Measurements from ENCODE around the gene PLA2G3. TPM values are rescaled to one million over a fixed set of nuclear protein-coding genes. Genes with fewer than 3 reads are reported as not detected.

Gene PLA2G3
- total and polyA plus RNA-seq, 2 of the 13 experiments (the other 11 are each of a cell fraction or from before 2014, with no cell fraction given) = 0.12 to 0.42 TPM

GRCh38 chr22:31098632-31099110, 41.6 kb downstream of the PLA2G3 start:
- Histone ChIP-seq H4K20me1 (ENCODE audit: insufficient read depth, low read length) (no peaks in the 10 kb centered on the region), H3K4me2 (ENCODE audit: low read depth, low read length) (no peak overlapping the region), H3K9me3 (ENCODE audit: low read length) (no peaks in the 10 kb centered on the region), H3K4me3 (replicated peaks in 1 of 3; ENCODE audit: insufficient read depth in 1 of 3, low read depth in 2 of 3, low read length in 3 of 3) (no peak overlapping the region), H2AFZ (ENCODE audit: low read length) (no peak overlapping the region), H3K36me3 (replicated peaks in 1 of 2; ENCODE audit: control insufficient read depth in 1 of 2, insufficient read depth in 2 of 2, low read length in 2 of 2) (peaks cover 21 to 39% of the 10 kb centered on the region in 2 experiments; a peak in 4 of 5 replicates), H3K27me3 (ENCODE audit: control insufficient read depth in 1 of 2, insufficient read depth in 2 of 2, low read length in 2 of 2) (no peaks in the 10 kb centered on the region), H3K79me2 (ENCODE audit: insufficient read depth, low read length) (no peaks in the 10 kb centered on the region), H3K9ac (ENCODE audit: insufficient read depth, low read depth, low read length) (no peak overlapping the region), H3K4me1 (ENCODE audit: insufficient read depth, low read length) (peaks cover 19% of the 10 kb centered on the region), H3K27ac (ENCODE audit: extremely low read length, insufficient read depth, low read length) (no peak overlapping the region)
- DNase-seq (ENCODE audit: low spot score) (no peak), FAIRE-seq (no peak), ATAC-seq (no peak)
- in situ Hi-C loops (cut with HindIII; ENCODE audit: extremely low pct_ligation_motif_present, low pct_unique_long_range_greater_than_20kb) (no loop called here), intact Hi-C loops (cut with micrococcal nuclease; ENCODE audit: unreplicated experiment) (no loop called here)
- CTCF ChIA-PET (ENCODE audit: low intra/inter-chr PET ratio, low total read pairs) = no interaction called here
- WGBS (ENCODE audit: low lambda C conversion rate) = 95% methylated on average over 24 of the region's 36 CpGs
- no TSS peak for BruUV-seq (replicated peaks)
- TF ChIP-seq ZNF513 (CRISPR knock-in tag; conservative IDR thresholded peaks at IDR 0.05) = no peak
- no peak for TF ChIP-seq ARHGAP35 (CRISPR knock-in tag; IDR thresholded peaks at IDR 0.05; ENCODE audit: borderline replicate concordance)
- TF ChIP-seq, protein P1, sequence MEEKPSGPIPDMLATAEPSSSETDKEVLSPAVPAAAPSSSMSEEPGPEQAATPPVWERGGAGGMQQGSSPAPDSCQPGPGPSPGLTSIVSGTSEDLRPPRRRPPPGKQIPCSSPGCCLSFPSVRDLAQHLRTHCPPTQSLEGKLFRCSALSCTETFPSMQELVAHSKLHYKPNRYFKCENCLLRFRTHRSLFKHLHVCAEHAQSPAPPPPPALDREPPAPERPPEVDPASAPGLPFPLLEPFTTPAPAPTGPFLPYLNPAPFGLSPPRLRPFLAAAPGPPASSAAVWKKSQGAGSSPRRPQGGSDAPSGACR (CRISPR knock-in tag; IDR thresholded peaks at IDR 0.05) = no peak
- TF ChIP-seq ZNF468 (CRISPR knock-in tag; IDR thresholded peaks at IDR 0.05) = no peak
- TF ChIP-seq ZNF7 (CRISPR knock-in tag; IDR thresholded peaks at IDR 0.05) = no peak
- TF ChIP-seq ZMAT5 (CRISPR knock-in tag; IDR thresholded peaks at IDR 0.05; ENCODE audit: borderline replicate concordance, low read depth) = no peak
- no peak for TF ChIP-seq ZNF326 (CRISPR knock-in tag; IDR thresholded peaks at IDR 0.05; ENCODE audit: borderline replicate concordance)
- POLR2A ChIA-PET = interaction anchor here (0.7 kb wide), 1 partner anchor 450 kb away, joined by 4 read pairs; no protein-coding TSS in a partner anchor
